Subcutaneous adipose tissue (tissue), 4 donors: Measurements from ENCODE around the gene BORCS8. TPM values are rescaled to one million over a fixed set of nuclear protein-coding genes. Genes with fewer than 3 reads are reported as not detected.

ENCODE experiments used
- CTCF ChIP-seq: fragments of 450-650 bp; IDR thresholded peaks from one replicate; pipeline ENCODE4 v1.5.1; 2016; ENCODE audit warnings: low read depth, mild to moderate bottlenecking, control low read depth, antibody characterized with exemption, moderate library complexity
- total RNA-seq, 4 donors: library from RNA; depleted of rRNA; stranded (reverse); fragments of >200 nt; gene quantifications; one replicate each; pipeline ENCODE4 v1.1.0, GENCODE V29; 2016

The BORCS8 gene
- total RNA-seq, 4 donors from 2014 or later: 3.6 to 26.2 (median 10.0) TPM

- TF ChIP-seq CTCF: no peak
These were observed 21.6 kb upstream of the BORCS8 start for GRCh38 chr19:19213426-19214158.

GRCh38 chr19:19212916-19213315 is 21.0 kb upstream of the BORCS8 start:
- no peak for TF ChIP-seq CTCF

DNA sequence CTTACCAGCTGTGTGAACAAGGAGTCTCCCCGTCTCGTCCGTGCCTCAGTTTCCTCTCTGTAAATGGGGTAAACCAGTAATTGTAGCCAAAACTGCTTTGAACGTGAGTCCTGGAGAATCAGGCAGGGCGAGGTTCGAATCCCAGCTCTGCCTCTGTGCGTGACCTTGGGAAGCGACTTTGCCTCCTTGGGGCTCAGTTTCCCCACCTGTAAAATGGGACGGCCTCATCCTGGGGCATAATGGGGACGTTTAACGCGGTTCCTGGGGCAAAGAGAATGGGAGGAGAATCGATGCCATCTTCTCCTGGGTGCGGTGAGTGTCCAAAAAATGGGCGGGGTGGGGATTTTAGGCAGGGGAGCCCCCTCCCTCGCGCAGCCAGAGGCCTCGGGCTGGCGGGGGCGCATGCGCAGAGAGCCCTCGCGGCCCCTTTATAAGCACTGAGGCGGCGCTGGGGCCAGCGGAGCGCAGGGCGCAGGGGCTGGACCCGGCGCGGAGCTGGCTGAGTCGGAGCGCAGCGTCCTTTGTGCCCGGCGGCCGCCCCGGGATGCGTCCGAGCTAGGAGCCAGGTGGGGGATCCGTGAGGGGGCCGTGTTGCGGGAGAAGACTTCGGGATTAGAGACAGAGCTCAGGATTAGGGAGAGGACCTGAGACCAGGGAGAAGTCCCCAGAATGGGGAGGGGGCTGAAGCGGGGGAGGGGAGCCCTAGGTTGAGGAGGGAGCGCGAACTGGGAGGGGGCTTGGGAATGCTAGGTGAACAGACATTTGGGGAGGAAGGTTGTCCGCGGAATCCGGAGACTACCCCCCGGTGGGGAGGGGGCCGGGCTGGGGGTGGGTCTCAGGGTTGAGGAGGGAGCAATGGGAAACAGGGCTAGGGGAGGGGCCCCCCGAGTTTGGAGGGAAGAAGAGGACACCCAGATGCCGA is 19.8 kb upstream of the BORCS8 start, which contains the start of gene NCAN:
Gene NCAN (plus strand): TSS at position 460 of the 922 bp plus-strand sequence. CDS start 4,996 bp downstream, outside the sequence.
- TF ChIP-seq CTCF: no peak

- no peak for TF ChIP-seq CTCF
These were observed 17.4 kb upstream of the BORCS8 start for GRCh38 chr19:19209372-19209771.

DNA sequence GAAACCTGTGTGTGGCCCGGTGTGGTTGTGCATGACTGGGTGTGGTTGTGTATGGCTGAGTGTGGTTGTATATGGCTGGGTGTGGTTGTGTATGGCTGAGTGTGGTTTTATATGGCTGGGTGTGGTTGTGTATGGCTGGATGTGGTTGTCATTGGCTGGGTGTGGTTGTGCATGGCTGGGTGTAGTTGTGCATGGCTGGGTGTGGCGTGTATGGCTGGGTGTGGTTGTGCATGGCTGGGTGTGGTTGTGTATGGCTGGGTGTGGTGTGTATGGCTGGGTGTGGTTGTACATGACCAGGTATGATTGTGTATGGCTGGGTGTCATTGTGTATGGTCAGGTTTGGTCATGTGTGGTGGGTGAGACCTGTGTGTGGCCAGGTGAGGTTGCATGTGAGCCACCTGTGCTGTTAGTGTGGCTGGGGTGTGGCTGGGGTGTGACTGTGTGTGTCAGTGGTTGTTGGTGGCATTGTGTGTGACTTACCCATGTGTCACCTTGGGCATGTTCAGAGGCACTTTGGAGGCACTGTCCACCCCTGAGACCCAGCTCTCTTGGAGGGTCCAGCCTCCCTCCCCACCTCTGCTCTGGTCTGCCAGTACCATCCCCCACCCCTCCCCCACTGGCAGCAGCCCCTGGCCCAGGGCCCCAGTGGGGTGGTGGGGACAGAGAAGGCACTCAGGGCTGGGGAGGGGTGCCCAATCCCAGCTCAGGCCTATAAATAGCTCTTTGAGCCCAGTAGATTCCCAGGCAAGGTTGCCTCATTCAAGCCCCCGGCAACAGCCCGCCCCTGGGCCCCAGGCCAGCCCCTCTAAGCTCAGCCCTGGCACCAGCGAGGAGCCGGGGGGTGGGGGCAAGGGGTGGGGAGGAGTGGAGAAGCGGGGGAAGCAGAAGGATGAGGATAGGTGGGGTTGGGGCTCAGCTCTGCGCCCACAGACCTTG is 16.0 kb upstream of the BORCS8 start:
- TF ChIP-seq CTCF: no peak

DNA sequence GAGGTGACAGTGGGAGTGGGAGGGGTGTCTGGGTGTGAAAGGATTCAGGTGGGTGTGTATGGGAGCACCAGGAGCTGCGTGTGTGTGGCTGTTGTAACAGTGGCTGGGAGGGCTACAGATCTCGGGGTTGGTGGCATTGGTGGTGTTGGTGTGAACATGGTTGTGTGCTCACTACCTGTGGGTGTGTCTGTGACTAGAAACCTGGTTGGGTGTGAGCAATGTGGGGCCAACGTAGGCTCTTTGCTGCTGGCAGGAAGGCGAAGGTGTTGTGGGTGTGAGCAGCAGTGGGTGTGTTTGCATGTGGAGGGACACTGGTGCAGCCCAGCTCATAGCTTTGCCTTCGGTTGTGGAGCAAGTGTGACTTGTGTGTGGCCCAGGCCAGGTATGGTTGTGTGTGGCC is 15.0 kb upstream of the BORCS8 start:
- no peak for TF ChIP-seq CTCF
